ENCODE results near the gene SEMA5B.
A peak's percentile ranks its signal among the peaks of the same experiment; 100 is the strongest.

Gene SEMA5B

DNA sequence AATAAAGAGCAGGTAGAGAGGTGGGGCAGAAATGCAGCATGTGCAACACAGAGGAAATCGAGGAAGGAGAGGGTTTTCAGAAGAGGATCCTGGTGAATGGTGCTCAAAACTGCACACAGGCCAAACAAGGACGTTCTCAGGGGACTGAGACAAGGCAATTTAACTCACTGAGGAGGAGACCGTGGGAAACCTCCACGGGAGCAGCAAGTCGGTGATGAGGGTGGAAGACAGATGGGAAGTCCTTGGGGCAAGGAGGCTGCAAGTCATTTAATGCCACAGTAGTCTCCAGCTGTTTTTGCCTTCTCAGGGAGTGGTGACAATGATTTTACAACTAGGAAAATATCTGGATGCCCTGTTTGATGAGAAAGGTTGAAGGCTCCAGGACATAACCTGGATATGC, 27.8 kb upstream of the SEMA5B start:
- H3K4me3 ChIP-seq (ENCODE audit: low read depth, low read length), result no peak overlapping the region
- no peaks in the 10 kb centered on the region for H3K36me3 ChIP-seq (ENCODE audit: control insufficient read depth in 1 of 2, insufficient read depth in 2 of 2, low read length in 2 of 2)
- no peak overlapping the region for H4K91ac ChIP-seq (ENCODE audit: low read depth, low read length)
- no peak overlapping the region for H3K14ac ChIP-seq (ENCODE audit: low read length)
- no peak overlapping the region for H3K27ac ChIP-seq (ENCODE audit: low read depth, low read length)
- H3K23ac ChIP-seq (ENCODE audit: low read length), result no peak overlapping the region
- H3K18ac ChIP-seq (ENCODE audit: low read length), result no peak overlapping the region
- no peak overlapping the region for H2BK5ac ChIP-seq (ENCODE audit: low read depth, low read length, poor library complexity)
- H4K12ac ChIP-seq (ENCODE audit: low read depth, low read length), result no peak overlapping the region
- no CpG with 5 or more reads among the region's 5 CpGs for WGBS (ENCODE audit: extremely low coverage, insufficient coverage, insufficient read length)
- no peaks in the 10 kb centered on the region for H3K9me3 ChIP-seq (ENCODE audit: insufficient read depth, low read depth, low read length)
- H4K8ac ChIP-seq (ENCODE audit: low read depth, low read length), result no peak overlapping the region
- DNase-seq, result no peak
- no peak overlapping the region for H2BK12ac ChIP-seq (ENCODE audit: low read length)
- H3K9ac ChIP-seq (ENCODE audit: low read length), result no peak overlapping the region
- H3K79me2 ChIP-seq (ENCODE audit: control insufficient read depth, insufficient read depth, low read length, poor library complexity), result no peaks in the 10 kb centered on the region
- H3K27me3 ChIP-seq (ENCODE audit: insufficient read depth, low read length), result no peaks in the 10 kb centered on the region
- no peak overlapping the region for H3K4me2 ChIP-seq (ENCODE audit: low read length)
- no peak overlapping the region for H2AK5ac ChIP-seq (ENCODE audit: low read length)
- peaks cover 9 to 12% of the 10 kb centered on the region in 2 experiments for H3K4me1 ChIP-seq (ENCODE audit: control insufficient read depth in 1 of 2, insufficient read depth in 2 of 2, low read length in 2 of 2)
- no peak overlapping the region for H2BK120ac ChIP-seq (ENCODE audit: insufficient read depth, low read length, poor library complexity)
- H2AFZ ChIP-seq (ENCODE audit: insufficient read depth, low read length, poor library complexity), result no peak overlapping the region
- peaks cover 1% of the 10 kb centered on the region for H3K79me1 ChIP-seq (ENCODE audit: low read length)
- no peak overlapping the region for H3K4ac ChIP-seq (ENCODE audit: low read depth, low read length)

DNA sequence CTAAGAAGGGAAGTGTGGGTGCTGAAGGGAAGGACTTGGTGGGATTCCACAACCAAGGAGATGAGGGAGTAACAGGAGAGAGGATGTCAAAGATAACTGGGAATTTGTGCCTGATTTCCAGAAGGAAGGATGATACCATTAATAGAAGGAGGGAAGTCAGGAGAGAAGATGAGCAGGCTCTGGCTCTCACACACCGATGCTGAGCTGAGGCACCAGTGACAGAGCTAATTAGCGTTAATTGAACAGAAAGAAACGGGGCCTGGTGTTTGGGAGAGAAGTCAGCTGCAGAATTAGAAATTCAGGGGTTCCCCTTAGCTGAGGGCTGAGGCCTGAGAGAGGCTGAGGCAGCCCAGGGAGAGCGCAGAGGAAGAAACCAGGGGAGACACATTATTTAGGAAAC, 27.4 kb upstream of the SEMA5B start:
- H4K8ac ChIP-seq (ENCODE audit: low read depth, low read length), result no peak overlapping the region
- H3K4me1 ChIP-seq (ENCODE audit: control insufficient read depth in 1 of 2, insufficient read depth in 2 of 2, low read length in 2 of 2), result peaks cover 9 to 15% of the 10 kb centered on the region in 2 experiments
- no peak overlapping the region for H2BK120ac ChIP-seq (ENCODE audit: insufficient read depth, low read length, poor library complexity)

DNA sequence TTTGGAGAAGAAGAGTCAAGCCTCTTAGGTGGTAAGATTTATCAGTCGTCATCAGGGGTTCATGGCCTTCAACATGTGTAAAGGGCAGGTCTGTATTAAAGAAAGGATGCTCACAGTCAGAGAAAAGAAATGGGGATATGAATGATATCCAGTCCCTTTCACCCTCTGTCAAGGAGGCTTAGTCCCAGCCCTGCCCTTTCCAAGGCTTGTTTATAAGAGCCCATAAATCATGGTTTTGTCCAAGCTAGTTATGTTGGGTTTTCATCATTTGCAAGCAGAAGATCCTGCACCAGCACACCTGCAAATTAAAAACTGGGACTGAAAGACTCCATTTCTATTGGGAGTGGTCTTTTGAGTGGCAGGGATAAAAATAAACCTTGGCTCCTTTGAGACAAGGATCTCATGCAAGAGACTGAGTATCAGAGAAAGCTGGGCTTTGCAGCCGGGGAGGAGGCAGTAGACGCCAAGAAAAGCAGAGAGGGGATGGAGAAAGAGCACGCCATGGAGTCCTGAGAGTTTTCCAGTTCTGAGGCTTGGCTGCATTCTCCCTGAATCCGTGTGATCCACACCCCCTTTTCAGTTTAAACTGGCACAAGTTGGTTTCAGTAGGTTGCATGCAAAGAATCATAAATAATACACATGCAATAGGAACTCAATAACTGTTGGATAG, 26.7 kb upstream of the SEMA5B start:
- Histone ChIP-seq H3K4me1 (ENCODE audit: control insufficient read depth in 1 of 2, insufficient read depth in 2 of 2, low read length in 2 of 2) (peaks cover 9 to 15% of the 10 kb centered on the region in 2 experiments), H2BK5ac (ENCODE audit: low read depth, low read length, poor library complexity) (no peak overlapping the region), H3K23ac (ENCODE audit: low read length) (no peak overlapping the region), H2BK120ac (ENCODE audit: insufficient read depth, low read length, poor library complexity) (no peak overlapping the region), H3K79me1 (ENCODE audit: low read length) (peaks cover 3% of the 10 kb centered on the region), H3K14ac (ENCODE audit: low read length) (no peak overlapping the region), H4K91ac (ENCODE audit: low read depth, low read length) (no peak overlapping the region), H3K27ac (ENCODE audit: low read depth, low read length) (no peak overlapping the region), H2AFZ (ENCODE audit: insufficient read depth, low read length, poor library complexity) (no peak overlapping the region), H2AK5ac (ENCODE audit: low read length) (no peak overlapping the region), H4K8ac (ENCODE audit: low read depth, low read length) (no peak overlapping the region), H3K27me3 (ENCODE audit: insufficient read depth, low read length) (no peaks in the 10 kb centered on the region), H3K79me2 (ENCODE audit: control insufficient read depth, insufficient read depth, low read length, poor library complexity) (no peaks in the 10 kb centered on the region), H3K4ac (ENCODE audit: low read depth, low read length) (no peak overlapping the region), H3K4me3 (ENCODE audit: low read depth, low read length) (no peak overlapping the region), H2BK12ac (ENCODE audit: low read length) (no peak overlapping the region), H3K4me2 (ENCODE audit: low read length) (no peak overlapping the region), H3K9ac (ENCODE audit: low read length) (no peak overlapping the region), H3K9me3 (ENCODE audit: insufficient read depth, low read depth, low read length) (no peaks in the 10 kb centered on the region), H3K36me3 (ENCODE audit: control insufficient read depth in 1 of 2, insufficient read depth in 2 of 2, low read length in 2 of 2) (no peaks in the 10 kb centered on the region), H4K12ac (ENCODE audit: low read depth, low read length) (no peak overlapping the region), H3K18ac (ENCODE audit: low read length) (no peak overlapping the region)
- WGBS (ENCODE audit: extremely low coverage, insufficient coverage, insufficient read length), result no CpG with 5 or more reads among the region's 5 CpGs
- no peak for DNase-seq

More for the DNA sequence above, 27.4 kb upstream of the SEMA5B start:
- no peak for DNase-seq
- Histone ChIP-seq H2AFZ (ENCODE audit: insufficient read depth, low read length, poor library complexity) (no peak overlapping the region), H4K91ac (ENCODE audit: low read depth, low read length) (no peak overlapping the region), H3K79me2 (ENCODE audit: control insufficient read depth, insufficient read depth, low read length, poor library complexity) (no peaks in the 10 kb centered on the region), H3K27ac (ENCODE audit: low read depth, low read length) (no peak overlapping the region), H3K36me3 (ENCODE audit: control insufficient read depth in 1 of 2, insufficient read depth in 2 of 2, low read length in 2 of 2) (no peaks in the 10 kb centered on the region), H2BK5ac (ENCODE audit: low read depth, low read length, poor library complexity) (no peak overlapping the region), H2BK12ac (ENCODE audit: low read length) (no peak overlapping the region), H3K4me3 (ENCODE audit: low read depth, low read length) (no peak overlapping the region), H3K9me3 (ENCODE audit: insufficient read depth, low read depth, low read length) (no peaks in the 10 kb centered on the region), H3K14ac (ENCODE audit: low read length) (no peak overlapping the region), H3K23ac (ENCODE audit: low read length) (no peak overlapping the region), H3K4ac (ENCODE audit: low read depth, low read length) (no peak overlapping the region), H4K12ac (ENCODE audit: low read depth, low read length) (no peak overlapping the region), H3K18ac (ENCODE audit: low read length) (no peak overlapping the region), H3K79me1 (ENCODE audit: low read length) (peaks cover 3% of the 10 kb centered on the region), H3K27me3 (ENCODE audit: insufficient read depth, low read length) (no peaks in the 10 kb centered on the region), H3K9ac (ENCODE audit: low read length) (no peak overlapping the region), H3K4me2 (ENCODE audit: low read length) (no peak overlapping the region), H2AK5ac (ENCODE audit: low read length) (no peak overlapping the region)
- WGBS (ENCODE audit: extremely low coverage, insufficient coverage, insufficient read length), result no CpG with 5 or more reads among the region's 4 CpGs

DNA sequence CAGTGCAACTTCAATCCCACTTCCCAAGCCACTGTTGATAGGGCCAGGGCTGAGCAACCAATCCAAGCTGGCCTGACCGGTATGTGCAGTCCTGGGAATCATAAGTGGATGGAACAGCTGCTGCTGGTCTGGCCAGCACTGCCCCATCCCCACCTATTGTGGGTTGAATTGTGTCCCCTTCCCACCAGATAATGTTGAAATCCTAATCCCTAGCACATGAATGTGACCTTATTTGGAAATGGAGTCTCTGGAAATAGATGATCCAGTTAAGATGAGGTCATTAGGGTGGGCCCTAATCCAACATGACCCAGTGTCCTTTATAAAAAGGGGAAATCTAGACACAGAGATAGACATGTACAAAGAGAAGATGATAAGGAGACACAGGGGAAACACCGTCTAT, 25.5 kb upstream of the SEMA5B start:
- H2BK120ac ChIP-seq (ENCODE audit: insufficient read depth, low read length, poor library complexity), result no peak overlapping the region
- H3K4me1 ChIP-seq (ENCODE audit: control insufficient read depth in 1 of 2, insufficient read depth in 2 of 2, low read length in 2 of 2), result peaks cover 14 to 19% of the 10 kb centered on the region in 2 experiments

More for the DNA sequence above, 25.5 kb upstream of the SEMA5B start:
- peaks cover 3% of the 10 kb centered on the region for H3K79me1 ChIP-seq (ENCODE audit: low read length)
- H3K36me3 ChIP-seq (ENCODE audit: control insufficient read depth in 1 of 2, insufficient read depth in 2 of 2, low read length in 2 of 2), result no peaks in the 10 kb centered on the region
- H3K27me3 ChIP-seq (ENCODE audit: insufficient read depth, low read length), result no peaks in the 10 kb centered on the region
- H3K27ac ChIP-seq (ENCODE audit: low read depth, low read length), result no peak overlapping the region
- H2AFZ ChIP-seq (ENCODE audit: insufficient read depth, low read length, poor library complexity), result no peak overlapping the region
- H3K9me3 ChIP-seq (ENCODE audit: insufficient read depth, low read depth, low read length), result no peaks in the 10 kb centered on the region
- no peak overlapping the region for H3K14ac ChIP-seq (ENCODE audit: low read length)
- no peak overlapping the region for H3K23ac ChIP-seq (ENCODE audit: low read length)
- H4K8ac ChIP-seq (ENCODE audit: low read depth, low read length), result no peak overlapping the region
- H2AK5ac ChIP-seq (ENCODE audit: low read length), result no peak overlapping the region
- H3K4me3 ChIP-seq (ENCODE audit: low read depth, low read length), result no peak overlapping the region
- no peaks in the 10 kb centered on the region for H3K79me2 ChIP-seq (ENCODE audit: control insufficient read depth, insufficient read depth, low read length, poor library complexity)
- no peak overlapping the region for H3K4ac ChIP-seq (ENCODE audit: low read depth, low read length)
- no peak overlapping the region for H2BK12ac ChIP-seq (ENCODE audit: low read length)
- no peak overlapping the region for H2BK5ac ChIP-seq (ENCODE audit: low read depth, low read length, poor library complexity)
- WGBS (ENCODE audit: extremely low coverage, insufficient coverage, insufficient read length), result no CpG with 5 or more reads among the region's 2 CpGs
- no peak overlapping the region for H3K4me2 ChIP-seq (ENCODE audit: low read length)
- H3K9ac ChIP-seq (ENCODE audit: low read length), result no peak overlapping the region
- no peak overlapping the region for H3K18ac ChIP-seq (ENCODE audit: low read length)
- H4K12ac ChIP-seq (ENCODE audit: low read depth, low read length), result no peak overlapping the region
- H4K91ac ChIP-seq (ENCODE audit: low read depth, low read length), result no peak overlapping the region
- peak; percentile 38 to 53 for DNase-seq
